ENCODE results near the gene YTHDC2. TPM values are rescaled to one million over a fixed set of nuclear protein-coding genes. Genes with fewer than 3 reads are reported as not detected.
A peak's percentile ranks its signal among the peaks of the same experiment; 100 is the strongest.

Gene YTHDC2
- total and polyA plus RNA-seq, 11 donors, result 5.7 to 19.8 (median 13.0) TPM

GRCh38 chr5:113606298-113607134 lies 93.0 kb downstream of the YTHDC2 start:
- 27 to 30% (median 28%) methylated on average over 13 of the region's 13 CpGs for WGBS, 4 donors
- ATAC-seq, result peak; percentile 83 to 93 (median 90)
- Histone ChIP-seq H3K36me3 (no peaks in the 10 kb centered on the region), H3K4me3 (peak overlapping the region in 6 of 12 donors; percentile 7 to 35 (median 23)), H3K4me1 (peaks cover 0 to 11% (median 2%) of the 10 kb centered on the region in 12 donors), H3K27me3 (peaks cover 0 to 3% (median 0%) of the 10 kb centered on the region in 9 donors), H3K9me3 (no peaks in the 10 kb centered on the region), H3K27ac (no peak overlapping the region)
- intact Hi-C loops (cut with DNase I), result loop anchor here (2.0 to 10.0 kb wide), 10 partner anchors 229 to 1638 kb away; no protein-coding TSS in a partner anchor
- no peak for TF ChIP-seq POLR2A (IDR thresholded peaks at IDR 0.05)
- TF ChIP-seq, protein P1, sequence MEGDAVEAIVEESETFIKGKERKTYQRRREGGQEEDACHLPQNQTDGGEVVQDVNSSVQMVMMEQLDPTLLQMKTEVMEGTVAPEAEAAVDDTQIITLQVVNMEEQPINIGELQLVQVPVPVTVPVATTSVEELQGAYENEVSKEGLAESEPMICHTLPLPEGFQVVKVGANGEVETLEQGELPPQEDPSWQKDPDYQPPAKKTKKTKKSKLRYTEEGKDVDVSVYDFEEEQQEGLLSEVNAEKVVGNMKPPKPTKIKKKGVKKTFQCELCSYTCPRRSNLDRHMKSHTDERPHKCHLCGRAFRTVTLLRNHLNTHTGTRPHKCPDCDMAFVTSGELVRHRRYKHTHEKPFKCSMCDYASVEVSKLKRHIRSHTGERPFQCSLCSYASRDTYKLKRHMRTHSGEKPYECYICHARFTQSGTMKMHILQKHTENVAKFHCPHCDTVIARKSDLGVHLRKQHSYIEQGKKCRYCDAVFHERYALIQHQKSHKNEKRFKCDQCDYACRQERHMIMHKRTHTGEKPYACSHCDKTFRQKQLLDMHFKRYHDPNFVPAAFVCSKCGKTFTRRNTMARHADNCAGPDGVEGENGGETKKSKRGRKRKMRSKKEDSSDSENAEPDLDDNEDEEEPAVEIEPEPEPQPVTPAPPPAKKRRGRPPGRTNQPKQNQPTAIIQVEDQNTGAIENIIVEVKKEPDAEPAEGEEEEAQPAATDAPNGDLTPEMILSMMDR (IDR thresholded peaks at IDR 0.05), result peak; percentile 63 to 84 (median 75)
- DNase-seq, result peak in 4 of 5 donors; percentile 30 to 63 (median 46)

DNA sequence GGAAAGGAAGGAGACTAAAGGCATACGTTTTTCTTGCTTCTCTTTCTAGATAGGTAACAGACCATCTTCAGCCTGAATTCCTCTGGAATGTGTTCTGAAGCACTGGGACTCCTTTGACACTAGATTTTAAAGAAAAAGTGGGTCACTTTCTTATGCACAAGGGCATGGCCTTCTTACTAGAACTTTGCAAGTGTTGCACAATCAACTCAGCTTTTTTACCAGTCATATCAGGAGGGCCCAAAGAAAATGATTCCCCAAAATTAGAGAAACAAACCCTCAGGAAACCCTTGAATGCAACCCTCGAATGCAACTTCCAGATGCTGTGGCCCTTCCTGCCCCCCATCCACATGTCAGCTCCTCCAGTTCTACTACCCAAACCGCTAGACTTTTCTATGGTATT lies 93.9 kb downstream of the YTHDC2 start:
- TF ChIP-seq, protein P1 (IDR thresholded peaks at IDR 0.05), result no peak
- no peak for TF ChIP-seq POLR2A (IDR thresholded peaks at IDR 0.05)
- Histone ChIP-seq H3K4me3 (no peak overlapping the region), H3K36me3 (no peaks in the 10 kb centered on the region), H3K9me3 (no peaks in the 10 kb centered on the region), H3K27me3 (peaks cover 0 to 3% (median 0%) of the 10 kb centered on the region in 9 donors), H3K27ac (no peak overlapping the region), H3K4me1 (peaks cover 0 to 11% (median 2%) of the 10 kb centered on the region in 12 donors)
- intact Hi-C loops (cut with DNase I), result loop anchor here (2.0 to 10.0 kb wide), 10 partner anchors 230 to 1637 kb away; no protein-coding TSS in a partner anchor
- DNase-seq, result no peak
- ATAC-seq, result no peak
- WGBS, 4 donors, result 54 to 79% (median 71%) methylated on average over 3 of the region's 3 CpGs

DNA sequence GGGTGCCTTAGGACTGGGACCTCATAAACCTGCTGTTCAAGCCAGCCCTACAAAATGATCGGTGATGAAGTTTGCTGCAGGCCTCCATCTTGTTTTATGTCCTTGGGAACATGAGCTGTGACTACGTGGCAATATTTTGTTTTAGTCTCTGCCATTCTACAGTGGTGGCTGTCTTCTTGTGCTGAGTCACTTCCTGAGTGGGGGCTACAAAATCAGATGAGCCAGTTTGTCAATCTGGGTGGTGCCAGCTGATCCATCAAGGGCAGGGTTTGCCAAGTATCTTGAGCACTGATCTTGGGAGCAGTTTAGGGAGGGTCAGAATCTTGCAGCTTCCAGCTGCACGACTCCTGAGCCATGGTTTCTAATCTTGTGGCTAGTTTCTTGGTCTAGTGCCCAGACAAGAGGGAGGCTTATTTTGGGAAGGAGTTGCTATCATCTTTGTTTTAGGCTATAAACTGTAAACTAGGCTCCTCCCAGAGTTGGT lies 94.7 kb downstream of the YTHDC2 start:
- peak in 1 of 4 donors; percentile 38 for ATAC-seq
- DNase-seq, result no peak
- H3K4me3 ChIP-seq, result no peak overlapping the region
- H3K27me3 ChIP-seq, result peaks cover 0 to 3% (median 0%) of the 10 kb centered on the region in 9 donors
- no peak overlapping the region for H3K27ac ChIP-seq
- intact Hi-C loops (cut with DNase I), result loop anchor here (2.0 to 10.0 kb wide), 9 partner anchors 231 to 1637 kb away; no protein-coding TSS in a partner anchor
- TF ChIP-seq POLR2A (IDR thresholded peaks at IDR 0.05), result no peak
- TF ChIP-seq, protein P1 (IDR thresholded peaks at IDR 0.05), result no peak
- WGBS, 4 donors, result 44 to 52% (median 52%) methylated on average over 3 of the region's 3 CpGs
- H3K36me3 ChIP-seq, result no peaks in the 10 kb centered on the region
- peaks cover 0 to 11% (median 2%) of the 10 kb centered on the region in 12 donors for H3K4me1 ChIP-seq
- H3K9me3 ChIP-seq, result no peaks in the 10 kb centered on the region

- no peaks in the 10 kb centered on the region for H3K36me3 ChIP-seq
- 1 to 3% (median 1%) methylated on average over 4 of the region's 4 CpGs for WGBS, 4 donors
- no peaks in the 10 kb centered on the region for H3K27me3 ChIP-seq
- DNase-seq, result no peak
- ATAC-seq, result peak in 1 of 4 donors; percentile 38
- no peak overlapping the region for H3K27ac ChIP-seq
- H3K9me3 ChIP-seq, result no peaks in the 10 kb centered on the region
- TF ChIP-seq, protein P1 (IDR thresholded peaks at IDR 0.05), result peak; percentile 52 to 70 (median 66)
- TF ChIP-seq POLR2A (IDR thresholded peaks at IDR 0.05), result no peak
- H3K4me1 ChIP-seq, result peaks cover 0 to 6% (median 0%) of the 10 kb centered on the region in 12 donors
- intact Hi-C loops (cut with DNase I), result loop anchor here in 9 of 10 donors (2.0 to 10.0 kb wide), 8 partner anchors 833 to 1633 kb away; no protein-coding TSS in a partner anchor
- H3K4me3 ChIP-seq, result no peak overlapping the region
Observed at GRCh38 chr5:113612060-113612496, 98.6 kb downstream of the YTHDC2 start.
